ENCODE results near the gene SHMT2.

- TF ChIP-seq, protein P1, sequence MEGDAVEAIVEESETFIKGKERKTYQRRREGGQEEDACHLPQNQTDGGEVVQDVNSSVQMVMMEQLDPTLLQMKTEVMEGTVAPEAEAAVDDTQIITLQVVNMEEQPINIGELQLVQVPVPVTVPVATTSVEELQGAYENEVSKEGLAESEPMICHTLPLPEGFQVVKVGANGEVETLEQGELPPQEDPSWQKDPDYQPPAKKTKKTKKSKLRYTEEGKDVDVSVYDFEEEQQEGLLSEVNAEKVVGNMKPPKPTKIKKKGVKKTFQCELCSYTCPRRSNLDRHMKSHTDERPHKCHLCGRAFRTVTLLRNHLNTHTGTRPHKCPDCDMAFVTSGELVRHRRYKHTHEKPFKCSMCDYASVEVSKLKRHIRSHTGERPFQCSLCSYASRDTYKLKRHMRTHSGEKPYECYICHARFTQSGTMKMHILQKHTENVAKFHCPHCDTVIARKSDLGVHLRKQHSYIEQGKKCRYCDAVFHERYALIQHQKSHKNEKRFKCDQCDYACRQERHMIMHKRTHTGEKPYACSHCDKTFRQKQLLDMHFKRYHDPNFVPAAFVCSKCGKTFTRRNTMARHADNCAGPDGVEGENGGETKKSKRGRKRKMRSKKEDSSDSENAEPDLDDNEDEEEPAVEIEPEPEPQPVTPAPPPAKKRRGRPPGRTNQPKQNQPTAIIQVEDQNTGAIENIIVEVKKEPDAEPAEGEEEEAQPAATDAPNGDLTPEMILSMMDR (IDR thresholded peaks at IDR 0.05): no peak
- no peak for TF ChIP-seq TCF7L2 (IDR thresholded peaks at IDR 0.05; ENCODE audit: low read depth, low read length)
These were observed 33.6 kb downstream of the SHMT2 start for GRCh38 chr12:57263096-57263495.

All from Panc1 (cell line).